Adrenal gland (tissue), 12 donors: ENCODE measurements around the gene ABCA1. TPM values are rescaled to one million over a fixed set of nuclear protein-coding genes. Genes with fewer than 3 reads are reported as not detected.
A peak's percentile ranks its signal among the peaks of the same experiment; 100 is the strongest.

Experiments
- DNase-seq, 7 donors: peaks; one replicate each; pipeline ENCODE4 v3.0.0-alpha.2; 2019 to 2020
- H3K27ac ChIP-seq, 5 donors: fragments of 200-600 bp; sonication (generic) in 4 of 5; 1 replicate in 3 of 5; 2 replicates in 2 of 5; pipeline versions ENCODE4 v1.5.1 to v1.8.0; 2016 to 2020; ENCODE audit warnings: mild to moderate bottlenecking in 1 of 5
- H3K27me3 ChIP-seq: fragments of 200-600 bp; 2 replicates; pipeline ENCODE4 v1.8.0; 2021
- H3K36me3 ChIP-seq, 2 donors: fragments of 200-600 bp; replicated peaks in 1 of 2; 1 replicate in 1 of 2; 2 replicates in 1 of 2; pipeline versions ENCODE4 v1.5.1 to v1.8.0; 2018 to 2022
- H3K4me1 ChIP-seq, 2 donors: fragments of 200-600 bp; replicated peaks in 1 of 2; 1 replicate in 1 of 2; 2 replicates in 1 of 2; pipeline versions ENCODE4 v1.5.1 to v1.8.0; 2018 to 2021
- H3K4me3 ChIP-seq, 4 donors: fragments of 200-600 bp; sonication (generic) in 3 of 4; one replicate each; pipeline ENCODE4 v1.5.1; 2016 to 2018
- H3K9me3 ChIP-seq, 3 donors: fragments of 200-600 bp; sonication (generic) in 1 of 3; replicated peaks in 1 of 3; 1 replicate in 2 of 3; 2 replicates in 1 of 3; pipeline versions ENCODE4 v1.5.1 to v1.8.0; 2016 to 2021
- CTCF ChIP-seq, 6 experiments: fragments of 450-650 bp in 4 of 6; fragments of 200-600 bp in 2 of 6; sonication (generic) in 1 of 6; IDR thresholded peaks; 1 replicate in 5 of 6; 2 replicates in 1 of 6; pipeline versions ENCODE4 v1.5.1 to v1.8.0; 2016 to 2021; ENCODE audit warnings: antibody characterized with exemption in 6 of 6, mild to moderate bottlenecking in 2 of 6, moderate library complexity in 1 of 6
- POLR2A ChIP-seq, 2 donors: fragments of 450-650 bp; IDR thresholded peaks; one replicate each; pipeline ENCODE4 v1.6.1; 2017; ENCODE audit warnings: antibody characterized with exemption in 2 of 2, mild to moderate bottlenecking in 2 of 2, moderate library complexity in 1 of 2
- WGBS, 4 donors: extraction: QIAGEN DNeasy Blood & Tissue Kit in 2 of 4; methylation state at CpG; one replicate each; pipeline versions ENCODE4 v1.1.5 to v1.1.7; 2013 to 2017; 5-methylcytosine and 5-hydroxymethylcytosine counted together
- intact Hi-C, 2 donors: fragments of 100-400 bp; cut with DNase I; formaldehyde crosslinking; loops; one replicate each; pipeline versions ENCODE4 v1.14.1 to v1.15.0; 2022 to 2023
- polyA plus RNA-seq, 3 donors: library from polyadenylated mRNA; stranded (reverse); fragments of 200-250 nt in 2 of 3; fragments of 350-450 nt in 1 of 3; fragmentation: Illumina TruSeq in 1 of 3; extraction: RNeasy Lipid Tissue Mini Kit (QIAGEN cat#74804) in 1 of 3; gene quantifications; one replicate each; pipeline ENCODE4 v1.2.3, GENCODE V29; 2013 to 2014
- total RNA-seq, 9 donors: library from RNA; depleted of rRNA in 4 of 9; stranded (reverse); fragments of >200 nt in 4 of 9; fragments of 120-200 nt in 1 of 9; fragmentation: NEBNext Ultra II Directional in 1 of 9; extraction: Animal tissue kit (Norgen Biotek cat#: 25700) in 1 of 9; gene quantifications; one replicate each; pipeline versions ENCODE4 v1.1.0 to v1.2.4, GENCODE V29; 2013 to 2023
- donor health status: healthy with polysubstance abuse.
- donor health status: Bipolar disorder and iron deficiency.
- donor health status: DM: yes; HTN: yes; CAD: no.
- donor health status: DM: no; HTN: no; CAD: no.
- donor health status: DM: no; HTN: no; CAD: no.
- donor health status: DM: yes; HTN: yes; CAD: no.

Gene ABCA1
- total and polyA plus RNA-seq, 12 donors, result 26.8 to 446 (median 134) TPM

GRCh38 chr9:104853683-104854082 is 74.3 kb downstream of the ABCA1 start:
- intact Hi-C loops, result no loop called here
- Histone ChIP-seq H3K36me3 (peaks cover 0 to 57% of the 10 kb centered on the region in 2 donors), H3K9me3 (no peaks in the 10 kb centered on the region), H3K4me3 (no peak overlapping the region), H3K27me3 (no peaks in the 10 kb centered on the region), H3K27ac (peak overlapping the region in 1 of 5 donors; percentile 27), H3K4me1 (peaks cover 36 to 43% of the 10 kb centered on the region in 2 donors)
- peak in 1 of 7 donors; percentile 3 for DNase-seq
- TF ChIP-seq CTCF (IDR thresholded peaks at IDR 0.05), result no peak

- intact Hi-C loops, result no loop called here
- TF ChIP-seq CTCF (IDR thresholded peaks at IDR 0.05), result no peak
- TF ChIP-seq POLR2A (IDR thresholded peaks at IDR 0.05), result no peak
- peaks cover 36 to 43% of the 10 kb centered on the region in 2 donors for H3K4me1 ChIP-seq
- no peaks in the 10 kb centered on the region for H3K9me3 ChIP-seq
- no peaks in the 10 kb centered on the region for H3K27me3 ChIP-seq
- 51 to 70% (median 66%) methylated on average over 2 to 4 of the region's 4 CpGs for WGBS, 4 donors
- H3K27ac ChIP-seq, result peak overlapping the region in 2 of 5 donors; percentile 14 to 27
- peak in 2 of 7 donors; percentile 16 to 46 for DNase-seq
- H3K4me3 ChIP-seq, result no peak overlapping the region
- H3K36me3 ChIP-seq, result peaks cover 0 to 52% of the 10 kb centered on the region in 2 donors
Measured at GRCh38 chr9:104853159-104853558, 74.8 kb downstream of the ABCA1 start.

- peaks cover 29 to 38% of the 10 kb centered on the region in 2 donors for H3K4me1 ChIP-seq
- peaks cover 0 to 35% of the 10 kb centered on the region in 2 donors for H3K36me3 ChIP-seq
- intact Hi-C loops, result no loop called here
- WGBS, 4 donors, result 73 to 92% (median 87%) methylated on average over 3 of the region's 3 CpGs
- peak overlapping the region in 3 of 5 donors; percentile 20 to 51 (median 47) for H3K27ac ChIP-seq
- TF ChIP-seq POLR2A (IDR thresholded peaks at IDR 0.05) (no peak), CTCF (IDR thresholded peaks at IDR 0.05) (no peak)
- DNase-seq, result peak in 3 of 7 donors; percentile 0 to 42 (median 11)
- no peak overlapping the region for H3K4me3 ChIP-seq
- H3K9me3 ChIP-seq, result no peaks in the 10 kb centered on the region
- no peaks in the 10 kb centered on the region for H3K27me3 ChIP-seq
Measured at GRCh38 chr9:104851546-104851920, 76.4 kb downstream of the ABCA1 start.

GRCh38 chr9:104850786-104851545 is 77.0 kb downstream of the ABCA1 start:
- intact Hi-C loops, result no loop called here
- no peak overlapping the region for H3K4me3 ChIP-seq
- peak in 3 of 7 donors; percentile 0 to 46 (median 11) for DNase-seq
- H3K27ac ChIP-seq, result peak overlapping the region in 3 of 5 donors; percentile 20 to 51 (median 47)
- H3K36me3 ChIP-seq, result peaks cover 0 to 30% of the 10 kb centered on the region in 2 donors
- TF ChIP-seq POLR2A (IDR thresholded peaks at IDR 0.05) (no peak), CTCF (IDR thresholded peaks at IDR 0.05) (no peak)
- H3K9me3 ChIP-seq, result no peaks in the 10 kb centered on the region
- H3K4me1 ChIP-seq, result peaks cover 29 to 32% of the 10 kb centered on the region in 2 donors
- WGBS, 4 donors, result 76 to 84% (median 82%) methylated on average over 6 of the region's 6 CpGs
- no peaks in the 10 kb centered on the region for H3K27me3 ChIP-seq
